ENCODE measurements around the gene DDX28. TPM values are rescaled to one million over a fixed set of nuclear protein-coding genes. Genes with fewer than 3 reads are reported as not detected.

DDX28 gene, protein sequence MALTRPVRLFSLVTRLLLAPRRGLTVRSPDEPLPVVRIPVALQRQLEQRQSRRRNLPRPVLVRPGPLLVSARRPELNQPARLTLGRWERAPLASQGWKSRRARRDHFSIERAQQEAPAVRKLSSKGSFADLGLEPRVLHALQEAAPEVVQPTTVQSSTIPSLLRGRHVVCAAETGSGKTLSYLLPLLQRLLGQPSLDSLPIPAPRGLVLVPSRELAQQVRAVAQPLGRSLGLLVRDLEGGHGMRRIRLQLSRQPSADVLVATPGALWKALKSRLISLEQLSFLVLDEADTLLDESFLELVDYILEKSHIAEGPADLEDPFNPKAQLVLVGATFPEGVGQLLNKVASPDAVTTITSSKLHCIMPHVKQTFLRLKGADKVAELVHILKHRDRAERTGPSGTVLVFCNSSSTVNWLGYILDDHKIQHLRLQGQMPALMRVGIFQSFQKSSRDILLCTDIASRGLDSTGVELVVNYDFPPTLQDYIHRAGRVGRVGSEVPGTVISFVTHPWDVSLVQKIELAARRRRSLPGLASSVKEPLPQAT
- 10 to 100 TPM; 39.8 to 71.5 (median 48.8) TPM for polyA plus RNA-seq (ENCODE audit: low read depth in 6 of 6)

DNA sequence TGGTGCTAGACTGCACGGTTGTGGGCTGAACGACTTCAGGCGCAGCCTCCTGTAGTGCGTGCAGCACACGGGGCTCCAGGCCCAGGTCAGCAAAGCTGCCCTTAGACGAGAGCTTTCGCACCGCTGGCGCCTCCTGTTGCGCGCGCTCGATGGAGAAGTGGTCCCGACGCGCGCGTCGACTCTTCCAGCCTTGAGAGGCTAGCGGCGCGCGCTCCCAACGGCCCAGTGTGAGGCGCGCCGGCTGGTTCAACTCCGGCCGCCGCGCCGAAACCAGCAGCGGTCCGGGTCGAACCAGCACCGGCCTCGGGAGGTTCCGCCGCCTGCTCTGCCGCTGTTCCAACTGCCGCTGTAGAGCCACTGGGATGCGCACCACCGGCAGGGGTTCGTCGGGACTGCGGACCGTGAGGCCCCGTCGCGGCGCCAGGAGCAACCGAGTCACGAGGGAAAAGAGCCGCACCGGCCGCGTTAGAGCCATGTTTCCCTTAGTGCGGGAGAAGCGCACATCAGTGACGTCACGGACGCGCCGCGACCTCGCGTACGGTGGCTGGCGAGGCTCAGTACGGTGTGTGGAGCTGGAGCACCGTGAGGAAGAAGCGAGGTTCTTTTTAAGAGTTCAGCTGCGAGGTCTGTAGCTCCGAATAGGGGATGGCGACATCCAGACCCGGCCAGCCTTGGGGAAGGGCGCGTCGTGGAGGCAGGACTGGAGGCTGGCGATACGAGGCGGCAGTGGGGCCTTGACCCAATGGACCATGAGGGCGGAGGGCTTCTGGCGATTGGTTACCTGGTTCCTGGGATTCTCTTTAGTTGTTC is at the start of gene DDX28, which contains the start of gene DUS2:
DDX28 (minus strand) TSS at position 505 of the 810 bp plus-strand sequence; CDS start at position 475, 30 bp downstream.
DUS2 (plus strand) TSS at position 557 of the 810 bp plus-strand sequence. CDS start 14,740 bp downstream, outside the sequence.
- Mint-ChIP-seq H3K36me3 (peaks cover 7 to 9% of the 10 kb centered on the region in 2 donors), H3K27me3 (no peaks in the 10 kb centered on the region), H3K4me3 (peak within 1 kb of the TSS; percentile 88 to 100 (median 98)), H3K4me1 (peaks cover 16 to 42% (median 23%) of the 10 kb centered on the region in 3 donors), H3K27ac (peak within 1 kb of the TSS; percentile 85 to 99 (median 96)), H3K9me3 (no peaks in the 10 kb centered on the region)
- DNase-seq (peak; percentile 92), ATAC-seq (ENCODE audit: low read depth in 2 of 2) (peak; percentile 94 to 97)

DNA sequence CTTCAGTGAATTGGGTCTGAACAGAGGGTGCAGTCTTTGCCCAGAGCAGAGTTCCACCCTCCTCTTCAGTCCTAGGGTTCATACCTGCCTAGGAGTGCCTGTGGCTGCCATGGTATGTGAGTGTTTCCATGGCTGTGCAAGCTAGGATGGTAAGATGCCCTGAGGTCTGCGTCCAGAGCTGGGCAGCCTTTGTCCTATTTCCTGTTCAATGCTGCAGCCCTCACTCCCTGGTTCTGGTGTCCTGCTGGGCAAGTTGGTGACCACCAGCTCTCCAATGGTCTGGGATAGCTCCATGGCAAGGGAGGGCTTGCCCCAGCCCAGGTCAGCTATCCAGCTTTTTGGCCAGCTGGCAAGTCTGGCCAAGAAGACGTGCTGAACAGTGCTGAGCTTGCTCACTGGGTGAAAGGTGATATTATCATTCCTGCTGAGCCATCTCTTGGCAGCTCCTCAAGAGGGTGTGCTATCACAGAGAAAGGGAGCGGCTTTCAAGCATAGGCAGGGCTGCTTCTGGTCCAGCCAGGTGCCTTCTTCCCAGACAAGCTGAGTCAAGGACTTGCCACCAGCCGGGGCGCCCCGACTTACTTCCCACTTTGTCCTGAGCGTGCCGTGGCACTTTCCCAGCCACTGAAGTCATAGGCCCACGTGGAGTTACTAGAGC is 49.1 kb upstream of the DDX28 start:
- DNase-seq, result no peak
- peak overlapping the region in 7 of 8 donors; percentile 23 to 87 (median 68) for H3K4me3 Mint-ChIP-seq
- peaks cover 67 to 83% (median 81%) of the 10 kb centered on the region in 3 donors for H3K4me1 Mint-ChIP-seq
- peak overlapping the region in 2 of 6 donors; percentile 84 to 90 for H3K27ac Mint-ChIP-seq
- H3K27me3 Mint-ChIP-seq, result no peaks in the 10 kb centered on the region
- no peak for ATAC-seq (ENCODE audit: low read depth in 2 of 2)
- H3K9me3 Mint-ChIP-seq, result no peaks in the 10 kb centered on the region
- peaks cover 14 to 22% of the 10 kb centered on the region in 2 donors for H3K36me3 Mint-ChIP-seq

DNA sequence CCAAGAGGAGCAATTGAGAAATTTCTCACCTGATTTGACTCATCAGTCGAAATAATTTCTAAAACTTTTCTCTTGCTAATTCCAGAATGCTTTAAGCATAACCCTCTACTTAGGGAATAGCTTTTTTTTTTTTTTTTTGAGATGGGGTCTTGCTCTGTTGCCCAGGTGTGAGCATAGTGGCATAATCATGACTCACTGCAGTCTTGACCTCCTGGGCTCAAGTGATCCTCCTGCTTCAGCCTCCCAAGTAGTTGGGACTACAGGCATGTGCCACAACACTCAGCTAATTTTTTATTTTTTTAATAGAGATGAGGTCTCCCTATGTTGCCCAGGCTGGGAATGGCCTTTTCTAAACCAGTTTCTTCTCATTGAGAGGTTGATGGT is 48.5 kb upstream of the DDX28 start:
- Mint-ChIP-seq H3K27ac (peak overlapping the region in 4 of 6 donors; percentile 78 to 96 (median 94)), H3K9me3 (no peaks in the 10 kb centered on the region), H3K27me3 (no peaks in the 10 kb centered on the region), H3K36me3 (peaks cover 14 to 22% of the 10 kb centered on the region in 2 donors), H3K4me3 (peak overlapping the region in 7 of 8 donors; percentile 42 to 87 (median 74)), H3K4me1 (peaks cover 66 to 81% (median 78%) of the 10 kb centered on the region in 3 donors)
- no peak for ATAC-seq (ENCODE audit: low read depth in 2 of 2)
- no peak for DNase-seq

DNA sequence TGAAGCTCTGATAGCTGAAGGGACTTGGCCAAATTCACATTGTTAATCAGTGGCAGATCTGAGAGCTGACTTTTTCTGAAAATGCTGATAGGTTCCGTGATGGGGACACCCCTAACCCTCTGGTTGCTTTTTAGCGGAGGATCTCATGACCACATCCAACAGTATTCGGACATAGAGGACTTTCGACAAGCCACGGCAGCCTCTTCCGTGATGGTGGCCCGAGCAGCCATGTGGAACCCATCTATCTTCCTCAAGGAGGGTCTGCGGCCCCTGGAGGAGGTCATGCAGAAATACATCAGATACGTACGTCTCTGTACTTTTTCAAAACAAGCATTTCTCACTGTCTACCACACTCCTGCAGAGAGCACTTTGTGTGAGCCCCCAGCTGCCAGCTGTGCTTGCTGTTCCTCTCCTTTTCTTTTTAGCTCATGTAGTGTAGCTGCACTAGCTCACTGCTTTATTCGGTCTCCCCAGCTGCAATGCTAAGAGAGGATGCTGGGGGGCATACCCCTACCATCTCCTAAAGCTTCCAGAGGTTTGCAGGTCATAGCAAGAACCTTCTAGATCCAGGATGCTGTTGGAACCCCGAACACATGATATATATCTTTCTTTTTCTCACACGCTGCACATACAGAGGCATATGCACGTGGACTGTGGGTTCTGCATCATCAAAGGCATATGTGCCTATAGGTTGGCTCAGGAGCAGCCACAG is 47.9 kb upstream of the DDX28 start:
- DNase-seq (peak; percentile 25), ATAC-seq (ENCODE audit: low read depth in 2 of 2) (no peak)
- peaks cover 14 to 22% of the 10 kb centered on the region in 2 donors for H3K36me3 Mint-ChIP-seq
- H3K4me1 Mint-ChIP-seq, result peaks cover 60 to 76% (median 72%) of the 10 kb centered on the region in 3 donors
- peak overlapping the region; percentile 42 to 87 (median 72) for H3K4me3 Mint-ChIP-seq
- H3K27ac Mint-ChIP-seq, result peak overlapping the region; percentile 64 to 96 (median 93)
- H3K9me3 Mint-ChIP-seq, result no peaks in the 10 kb centered on the region
- H3K27me3 Mint-ChIP-seq, result no peaks in the 10 kb centered on the region

DNA sequence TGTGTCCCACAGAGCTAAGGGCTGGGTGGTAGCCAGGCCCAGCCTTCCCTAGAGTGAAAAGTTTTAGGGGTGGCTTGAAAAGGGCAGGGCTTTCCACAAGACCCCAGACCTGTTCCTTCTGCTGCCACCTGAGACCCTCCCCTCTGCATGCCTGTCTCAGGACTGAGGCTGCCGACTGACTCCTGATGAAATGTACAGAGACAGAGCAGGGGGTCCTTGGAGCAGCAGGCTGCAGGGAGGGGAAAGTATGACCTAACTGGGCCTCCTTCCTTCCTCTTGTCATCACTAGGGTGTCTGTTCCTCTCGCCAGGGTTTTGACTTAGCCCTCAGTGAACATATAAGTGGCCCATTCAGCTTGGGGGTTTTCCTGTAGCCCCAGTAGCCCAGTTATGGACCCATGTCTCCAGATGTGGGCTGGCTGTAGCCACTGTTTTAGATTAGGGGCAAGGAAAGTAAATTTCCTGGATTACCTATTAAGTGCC is 47.3 kb upstream of the DDX28 start:
- Mint-ChIP-seq H3K4me1 (peaks cover 54 to 73% (median 66%) of the 10 kb centered on the region in 3 donors), H3K4me3 (peak overlapping the region in 7 of 8 donors; percentile 52 to 87 (median 74)), H3K9me3 (no peaks in the 10 kb centered on the region), H3K36me3 (peaks cover 14 to 22% of the 10 kb centered on the region in 2 donors), H3K27ac (peak overlapping the region in 5 of 6 donors; percentile 53 to 95 (median 92)), H3K27me3 (no peaks in the 10 kb centered on the region)
- ATAC-seq (ENCODE audit: low read depth in 2 of 2) (no peak), DNase-seq (no peak)

DNA sequence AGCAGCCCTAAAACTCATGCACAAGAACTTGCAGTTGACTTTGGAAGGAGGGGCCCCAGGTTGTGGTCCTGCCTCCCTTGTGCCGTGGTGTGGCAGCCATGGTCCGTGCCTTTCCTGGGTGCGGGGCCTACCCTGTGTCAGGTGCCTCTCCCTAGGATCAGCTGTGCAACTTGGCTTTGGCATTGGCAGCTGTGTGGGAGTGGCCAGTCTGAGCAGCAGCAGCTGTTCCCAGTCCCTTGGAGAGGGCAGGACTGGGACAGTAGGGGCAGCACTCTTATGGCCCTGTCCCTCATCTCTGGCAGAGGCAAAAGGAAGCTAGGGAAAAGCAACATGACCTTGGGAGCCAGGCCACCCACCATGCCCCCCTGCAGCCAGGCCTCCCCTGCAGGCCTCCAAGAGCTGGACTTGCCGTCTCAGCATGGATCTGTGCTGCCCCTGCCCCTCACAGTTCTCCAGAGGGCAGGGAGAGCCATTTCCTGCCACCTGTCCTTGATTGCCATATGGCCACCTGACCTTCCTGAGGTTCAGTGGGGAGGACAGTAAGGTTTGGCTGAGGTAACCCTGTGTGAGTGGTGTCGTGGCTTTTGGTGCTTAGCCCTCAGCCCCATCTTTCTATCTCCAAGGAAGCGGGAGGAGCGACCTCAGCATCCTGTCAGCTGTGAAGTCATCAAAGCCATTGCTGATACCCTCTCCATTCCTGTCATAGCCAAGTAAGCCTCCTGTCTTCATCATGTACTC is 46.6 kb upstream of the DDX28 start:
- Mint-ChIP-seq H3K27ac (peak overlapping the region in 4 of 6 donors; percentile 38 to 92 (median 66)), H3K4me1 (peaks cover 53 to 72% (median 66%) of the 10 kb centered on the region in 3 donors), H3K36me3 (peaks cover 14 to 22% of the 10 kb centered on the region in 2 donors), H3K9me3 (no peaks in the 10 kb centered on the region), H3K4me3 (peak overlapping the region in 5 of 8 donors; percentile 47 to 87 (median 69)), H3K27me3 (no peaks in the 10 kb centered on the region)
- ATAC-seq (ENCODE audit: low read depth in 2 of 2) (no peak), DNase-seq (no peak)

DNA sequence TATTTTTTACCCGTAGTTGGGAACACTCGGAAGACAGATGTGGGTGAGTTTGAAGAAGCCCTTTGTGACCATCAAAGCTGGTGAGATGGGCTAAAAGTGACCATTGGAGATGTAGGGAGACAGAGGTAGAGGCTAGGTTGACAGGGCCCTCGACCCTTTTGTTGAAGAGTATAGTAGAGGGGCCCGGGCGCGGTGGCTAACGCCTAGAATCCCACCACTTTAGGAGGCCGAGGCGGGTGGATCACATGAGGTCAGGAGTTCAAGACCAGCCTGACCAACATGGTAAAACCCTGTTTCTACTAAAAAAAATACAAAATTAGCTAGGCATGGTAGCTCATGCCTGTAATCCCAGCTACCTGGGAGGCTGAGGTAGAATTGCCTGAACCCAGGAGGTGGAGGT is 45.9 kb upstream of the DDX28 start:
- peak overlapping the region in 3 of 6 donors; percentile 54 to 92 (median 86) for H3K27ac Mint-ChIP-seq
- ATAC-seq (ENCODE audit: low read depth in 2 of 2), result no peak
- H3K4me1 Mint-ChIP-seq, result peaks cover 52 to 70% (median 66%) of the 10 kb centered on the region in 3 donors

DNA sequence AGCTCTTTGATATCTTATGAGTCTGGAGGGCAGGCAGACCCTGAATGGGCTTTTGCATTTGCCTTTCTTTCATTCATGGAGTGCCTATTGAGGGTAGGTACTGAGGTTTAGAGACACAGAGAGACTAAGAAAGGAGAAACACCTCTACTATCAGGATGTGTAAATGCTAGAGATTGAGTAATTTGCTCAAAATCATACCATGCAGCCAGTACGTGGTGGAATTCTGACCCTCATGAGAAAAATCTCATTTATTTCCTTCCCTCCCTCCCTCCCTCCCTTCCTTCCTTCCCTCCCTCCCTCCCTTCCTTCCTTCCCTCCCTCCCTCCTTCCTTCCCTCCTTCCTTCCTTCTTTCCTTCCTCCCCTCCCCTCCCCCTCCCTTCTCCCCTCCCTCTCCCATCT is 43.7 kb upstream of the DDX28 start:
- no peak overlapping the region for H3K4me3 Mint-ChIP-seq
- H3K27me3 Mint-ChIP-seq, result no peaks in the 10 kb centered on the region
- no peak overlapping the region for H3K27ac Mint-ChIP-seq
- no peak for ATAC-seq (ENCODE audit: low read depth in 2 of 2)
- no peak for DNase-seq
- peaks cover 46 to 58% (median 52%) of the 10 kb centered on the region in 3 donors for H3K4me1 Mint-ChIP-seq
- H3K9me3 Mint-ChIP-seq, result no peaks in the 10 kb centered on the region
- peaks cover 8 to 20% of the 10 kb centered on the region in 2 donors for H3K36me3 Mint-ChIP-seq

More for the DNA sequence above, 45.9 kb upstream of the DDX28 start:
- no peaks in the 10 kb centered on the region for H3K9me3 Mint-ChIP-seq
- no peaks in the 10 kb centered on the region for H3K27me3 Mint-ChIP-seq
- peaks cover 14 to 22% of the 10 kb centered on the region in 2 donors for H3K36me3 Mint-ChIP-seq
- DNase-seq, result no peak
- H3K4me3 Mint-ChIP-seq, result peak overlapping the region in 1 of 8 donors; percentile 47

DNA sequence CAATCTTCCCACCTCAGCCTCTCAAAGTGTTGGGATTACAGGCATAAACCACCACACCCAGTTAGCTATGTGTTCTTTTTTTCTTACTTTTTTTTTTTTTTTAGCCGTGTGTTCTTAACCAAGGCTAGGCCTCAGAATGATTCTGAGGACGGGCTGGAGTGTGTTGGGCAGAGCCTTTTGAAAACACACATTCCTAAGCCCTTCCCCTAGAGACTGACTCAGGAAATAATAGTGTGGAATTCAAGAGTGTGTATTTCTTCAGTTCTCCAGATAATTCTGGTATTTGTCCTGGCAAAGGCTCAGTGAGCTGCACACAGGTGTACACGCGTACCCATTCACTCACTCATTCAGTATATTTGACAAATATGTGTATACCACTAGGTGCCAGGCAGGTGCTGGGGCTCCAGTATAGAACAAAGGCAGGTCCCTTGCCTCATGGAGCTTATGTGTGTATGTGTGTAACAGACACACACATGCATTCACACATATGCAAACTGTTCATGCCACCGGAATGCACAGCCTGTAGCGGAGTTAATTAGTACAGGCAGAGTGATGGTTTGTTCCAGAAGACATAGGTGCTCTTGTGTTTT is 42.8 kb upstream of the DDX28 start:
- Mint-ChIP-seq H3K27me3 (no peaks in the 10 kb centered on the region), H3K4me3 (no peak overlapping the region), H3K9me3 (no peaks in the 10 kb centered on the region), H3K4me1 (peaks cover 46 to 58% (median 52%) of the 10 kb centered on the region in 3 donors), H3K27ac (peak overlapping the region in 1 of 6 donors; percentile 29), H3K36me3 (peaks cover 13 to 14% of the 10 kb centered on the region in 2 donors)
- ATAC-seq (ENCODE audit: low read depth in 2 of 2) (no peak), DNase-seq (no peak)

DNA sequence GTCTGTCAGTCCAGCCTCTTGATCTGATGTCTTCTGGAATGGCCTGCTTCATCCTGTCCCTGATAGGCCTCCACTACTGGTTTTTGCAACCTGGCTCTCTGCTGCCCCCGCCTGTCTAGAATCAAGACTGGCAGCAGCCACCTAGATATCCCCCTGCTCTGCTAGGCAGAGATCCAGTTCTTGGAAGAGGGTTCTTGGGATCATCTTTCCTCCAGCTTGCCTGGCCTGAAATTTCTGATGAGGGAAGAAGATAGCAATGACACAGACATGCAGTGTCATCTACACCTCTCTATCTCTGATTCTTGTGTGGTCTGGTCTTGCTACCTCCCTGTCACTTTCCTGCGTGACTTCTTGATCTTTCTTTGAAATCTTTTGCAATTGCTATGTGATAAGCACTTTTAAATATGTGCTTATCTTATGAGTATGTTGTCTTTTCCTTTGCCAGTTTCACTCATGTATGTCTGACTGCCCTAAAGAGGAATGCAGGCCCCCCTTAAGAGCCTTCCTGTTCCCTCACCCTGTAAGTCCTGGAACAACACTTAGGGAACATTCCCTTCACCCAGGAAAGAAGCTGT is 41.8 kb upstream of the DDX28 start:
- ATAC-seq (ENCODE audit: low read depth in 2 of 2), result peak; percentile 81 to 94
- H3K4me1 Mint-ChIP-seq, result peaks cover 38 to 53% (median 46%) of the 10 kb centered on the region in 3 donors
- H3K27me3 Mint-ChIP-seq, result no peaks in the 10 kb centered on the region
- no peak overlapping the region for H3K4me3 Mint-ChIP-seq
- peak; percentile 61 for DNase-seq
- H3K9me3 Mint-ChIP-seq, result no peaks in the 10 kb centered on the region
- peaks cover 14 to 15% of the 10 kb centered on the region in 2 donors for H3K36me3 Mint-ChIP-seq
- peak overlapping the region in 3 of 6 donors; percentile 36 to 79 (median 54) for H3K27ac Mint-ChIP-seq

DNA sequence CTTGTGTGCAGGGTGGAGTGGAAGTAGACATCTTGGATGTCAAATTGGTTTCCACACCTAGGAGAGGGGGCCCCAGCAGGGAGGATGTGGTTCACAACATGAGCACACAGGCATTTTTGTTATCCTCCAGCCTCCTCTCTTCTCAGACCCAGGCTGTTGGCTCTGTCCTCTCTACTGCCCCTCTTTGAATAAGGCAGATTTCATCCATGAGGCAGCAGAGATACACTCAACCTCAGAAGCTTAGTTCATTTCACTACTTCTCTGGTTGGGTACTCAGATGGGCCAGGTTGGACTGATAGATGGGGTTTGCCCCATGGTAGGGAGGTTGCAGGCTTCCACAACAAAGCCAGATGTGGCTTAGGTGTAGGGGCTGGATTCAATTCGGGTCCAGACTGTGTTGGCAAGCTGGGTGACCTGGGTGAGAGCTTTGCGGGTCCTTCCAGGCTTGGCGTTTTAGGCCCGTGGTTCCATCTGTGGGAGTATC is 39.9 kb upstream of the DDX28 start:
- Mint-ChIP-seq H3K4me3 (no peak overlapping the region), H3K4me1 (peaks cover 36 to 46% (median 37%) of the 10 kb centered on the region in 3 donors), H3K9me3 (no peaks in the 10 kb centered on the region), H3K36me3 (peaks cover 11 to 24% of the 10 kb centered on the region in 2 donors), H3K27me3 (no peaks in the 10 kb centered on the region), H3K27ac (peak overlapping the region in 2 of 6 donors; percentile 60 to 67)
- ATAC-seq (ENCODE audit: low read depth in 2 of 2) (no peak), DNase-seq (no peak)
